ENCODE data around the gene PCDHA4.
"Not testable (repeated sequence)": the region's sequence is repeated elsewhere in the genome, so short reads cannot be mapped to it uniquely, and the experiment has no call there.

The PCDHA4 gene

GRCh38 chr5:140821375-140822280, 14.8 kb downstream of the PCDHA4 start, which contains the start of gene PCDHA5:
TSS of gene PCDHA5 (plus strand) at chr5:140821613.
- DNase-seq (ENCODE audit: low spot score): no peak

GRCh38 chr5:140822281-140822629, 15.4 kb downstream of the PCDHA4 start:
- no peak for DNase-seq (ENCODE audit: low spot score)

GRCh38 chr5:140822969-140823368, 16.1 kb downstream of the PCDHA4 start:
- DNase-seq (ENCODE audit: low spot score): not testable (repeated sequence)

GRCh38 chr5:140823475-140823874, 16.6 kb downstream of the PCDHA4 start:
- DNase-seq (ENCODE audit: low spot score): no peak

- peak; percentile 25 for DNase-seq (ENCODE audit: low spot score)
Observed at GRCh38 chr5:140827704-140828361, 21.0 kb downstream of the PCDHA4 start, which contains the start of gene PCDHA6. TSS of gene PCDHA6 (plus strand) at chr5:140827960. CDS start at chr5:140828092, 132 bp downstream.

- DNase-seq (ENCODE audit: low spot score): no peak
Observed at GRCh38 chr5:140828362-140828737, 21.5 kb downstream of the PCDHA4 start.

GRCh38 chr5:140829511-140830501, 22.9 kb downstream of the PCDHA4 start:
- not testable (repeated sequence) for DNase-seq (ENCODE audit: low spot score)

- DNase-seq (ENCODE audit: low spot score): peak; percentile 52
Observed at GRCh38 chr5:140833993-140834392, 27.1 kb downstream of the PCDHA4 start, which contains the start of gene PCDHA7. TSS of gene PCDHA7 (plus strand) at chr5:140834269. CDS start at chr5:140834384, 115 bp downstream.

- not testable (repeated sequence) for DNase-seq (ENCODE audit: low spot score)
Observed at GRCh38 chr5:140834439-140835008, 27.7 kb downstream of the PCDHA4 start.

GRCh38 chr5:140835622-140836510, 29.0 kb downstream of the PCDHA4 start:
- DNase-seq (ENCODE audit: low spot score): no peak

- DNase-seq (ENCODE audit: low spot score): peak; percentile 55
Observed at GRCh38 chr5:140840978-140841962, 34.4 kb downstream of the PCDHA4 start, which contains the start of gene PCDHA8. TSS of gene PCDHA8 (plus strand) at chr5:140841187. CDS start at chr5:140841322, 135 bp downstream.

- no peak for DNase-seq (ENCODE audit: low spot score)
Observed at GRCh38 chr5:140842798-140843733, 36.2 kb downstream of the PCDHA4 start.

GRCh38 chr5:140848139-140849102, 41.6 kb downstream of the PCDHA4 start, which contains the start of gene PCDHA9:
TSS of gene PCDHA9 (plus strand) at chr5:140848382. CDS start at chr5:140848496, 114 bp downstream.
- DNase-seq (ENCODE audit: low spot score): not testable (repeated sequence)

- not testable (repeated sequence) for DNase-seq (ENCODE audit: low spot score)
Observed at GRCh38 chr5:140849831-140850634, 43.2 kb downstream of the PCDHA4 start.
